MM.1S (cell line): ENCODE measurements around the gene FHL5.
A peak's percentile ranks its signal among the peaks of the same experiment; 100 is the strongest.
"Not testable (repeated sequence)": the region's sequence is repeated elsewhere in the genome, so short reads cannot be mapped to it uniquely, and the experiment has no call there.

Experiments
- DNase-seq: peaks from one replicate; pipeline ENCODE4 v3.0.0-alpha.2; 2015
- H2AFZ ChIP-seq: fragments of 300-600 bp; sonication (generic); 2 replicates; pipeline ENCODE4 v1.6.0; 2016; ENCODE audit warnings: antibody characterized with exemption, low read length
- H3F3A ChIP-seq: fragments of 300-600 bp; sonication (generic); 2 replicates; pipeline ENCODE4 v1.6.1; 2016; ENCODE audit warnings: mild to moderate bottlenecking, antibody characterized with exemption, low read length, moderate library complexity, mixed read lengths; ENCODE audit not compliant: insufficient read depth
- H3K27ac ChIP-seq: fragments of 300-600 bp; sonication (generic); 2 replicates; pipeline ENCODE4 v1.5.1; 2016; ENCODE audit warnings: mild to moderate bottlenecking, low read length
- H3K27me3 ChIP-seq: fragments of 300-600 bp; sonication (generic); replicated peaks from 2 replicates; pipeline ENCODE4 v1.6.0; 2016; ENCODE audit warnings: low read length; ENCODE audit not compliant: insufficient read depth
- H3K36me3 ChIP-seq: fragments of 300-600 bp; sonication (generic); replicated peaks from 2 replicates; pipeline ENCODE4 v1.6.1; 2016; ENCODE audit warnings: mild to moderate bottlenecking, low read length, mixed read lengths; ENCODE audit not compliant: insufficient read depth
- H3K4me1 ChIP-seq: fragments of 300-600 bp; sonication (generic); 2 replicates; pipeline ENCODE4 v1.6.1; 2016; ENCODE audit warnings: low read length, mixed read lengths
- H3K4me2 ChIP-seq: fragments of 300-600 bp; sonication (generic); 2 replicates; pipeline ENCODE4 v1.6.0; 2016; ENCODE audit warnings: low read depth, low read length
- H3K4me3 ChIP-seq: fragments of 300-600 bp; sonication (generic); 2 replicates; pipeline ENCODE4 v1.5.1; 2016; ENCODE audit warnings: low read length, mixed read lengths
- H3K79me2 ChIP-seq: fragments of 300-600 bp; sonication (generic); 2 replicates; pipeline ENCODE4 v1.6.1; 2016; ENCODE audit warnings: mixed run types, low read length, mixed read lengths
- H3K9ac ChIP-seq: fragments of 300-600 bp; sonication (generic); 2 replicates; pipeline ENCODE4 v1.6.1; 2016; ENCODE audit warnings: low read length, mixed read lengths
- H3K9me2 ChIP-seq: fragments of 300-600 bp; sonication (generic); replicated peaks from 2 replicates; pipeline ENCODE4 v1.6.1; 2016; ENCODE audit warnings: mild to moderate bottlenecking, low read length, mixed read lengths; ENCODE audit not compliant: insufficient read depth
- H3K9me3 ChIP-seq: fragments of 300-600 bp; sonication (generic); replicated peaks from 2 replicates; pipeline ENCODE4 v1.6.1; 2016; ENCODE audit warnings: mild to moderate bottlenecking, low read length, mixed read lengths; ENCODE audit not compliant: insufficient read depth
- H4K20me1 ChIP-seq: fragments of 300-600 bp; sonication (generic); 2 replicates; pipeline ENCODE4 v1.6.1; 2016; ENCODE audit warnings: mild to moderate bottlenecking, low read length, moderate library complexity, mixed read lengths; ENCODE audit not compliant: insufficient read depth
- CTCF ChIP-seq: fragments of 300-600 bp; sonication (generic); IDR thresholded peaks from 2 replicates; pipeline ENCODE4 v1.5.1; 2016; ENCODE audit warnings: antibody characterized with exemption, low read length, mixed read lengths
- EZH2 ChIP-seq: fragments of 300-600 bp; sonication (generic); optimal IDR thresholded peaks from 2 replicates; pipeline ENCODE3; 2017; ENCODE audit warnings: low read depth, mild to moderate bottlenecking, antibody characterized with exemption, low read length, mixed read lengths
- EZH2phosphoT487 ChIP-seq: fragments of 300-600 bp; sonication (generic); IDR thresholded peaks from 2 replicates; pipeline ENCODE4 v1.6.1; 2018; ENCODE audit warnings: antibody characterized with exemption, low read length

The FHL5 gene

GRCh38 chr6:96626759-96627364 lies 63.9 kb downstream of the FHL5 start:
- H3K9me2 ChIP-seq = no peaks in the 10 kb centered on the region
- H3K36me3 ChIP-seq = no peaks in the 10 kb centered on the region

GRCh38 chr6:96631248-96631647 lies 68.3 kb downstream of the FHL5 start:
- no peaks in the 10 kb centered on the region for H3K9me2 ChIP-seq
- no peak overlapping the region for H3K4me3 ChIP-seq
- no peak for DNase-seq
- H3K27me3 ChIP-seq = no peaks in the 10 kb centered on the region
- TF ChIP-seq EZH2phosphoT487 (no peak), CTCF (no peak), EZH2 (no peak)
- no peaks in the 10 kb centered on the region for H3F3A ChIP-seq
- peaks cover 4% of the 10 kb centered on the region; the same call in 1 of the 2 replicates for H3K4me1 ChIP-seq
- H3K4me2 ChIP-seq = no peak overlapping the region
- H3K79me2 ChIP-seq = no peaks in the 10 kb centered on the region
- no peaks in the 10 kb centered on the region for H3K9me3 ChIP-seq
- no peak overlapping the region for H3K9ac ChIP-seq
- H2AFZ ChIP-seq = no peak overlapping the region
- H3K27ac ChIP-seq = no peak overlapping the region
- no peaks in the 10 kb centered on the region for H4K20me1 ChIP-seq
- H3K36me3 ChIP-seq = no peaks in the 10 kb centered on the region

More at GRCh38 chr6:96626759-96627364, 63.9 kb downstream of the FHL5 start:
- H3K79me2 ChIP-seq = no peaks in the 10 kb centered on the region
- H3K4me1 ChIP-seq = peaks cover 18% of the 10 kb centered on the region
- no peak overlapping the region for H3K9ac ChIP-seq
- no peak overlapping the region for H3K4me3 ChIP-seq
- H3F3A ChIP-seq = no peaks in the 10 kb centered on the region
- H2AFZ ChIP-seq = no peak overlapping the region
- no peaks in the 10 kb centered on the region for H4K20me1 ChIP-seq
- no peaks in the 10 kb centered on the region for H3K27me3 ChIP-seq
- H3K9me3 ChIP-seq = no peaks in the 10 kb centered on the region
- peak; percentile 74 for DNase-seq
- no peak overlapping the region for H3K27ac ChIP-seq
- no peak for TF ChIP-seq EZH2
- no peak for TF ChIP-seq EZH2phosphoT487
- peak; percentile 50 for TF ChIP-seq CTCF
- H3K4me2 ChIP-seq = peak overlapping the region; percentile 30; the same call in 1 of the 2 replicates

GRCh38 chr6:96637979-96638378 lies 75.1 kb downstream of the FHL5 start:
- not testable (repeated sequence) for H3K4me3 ChIP-seq, H3K4me1 ChIP-seq, H3K9me3 ChIP-seq, H3K27me3 ChIP-seq, H4K20me1 ChIP-seq, H3F3A ChIP-seq, H3K27ac ChIP-seq, H3K9me2 ChIP-seq, H3K9ac ChIP-seq, H3K36me3 ChIP-seq, H3K4me2 ChIP-seq, H2AFZ ChIP-seq, DNase-seq, H3K79me2 ChIP-seq

GRCh38 chr6:96645106-96645505 lies 82.2 kb downstream of the FHL5 start:
- no peaks in the 10 kb centered on the region for H3F3A ChIP-seq
- no peak for TF ChIP-seq CTCF
- no peak for TF ChIP-seq EZH2phosphoT487
- no peak for TF ChIP-seq EZH2
- H3K27me3 ChIP-seq = no peaks in the 10 kb centered on the region
- peaks cover 9% of the 10 kb centered on the region; the same call in 1 of the 2 replicates for H3K4me1 ChIP-seq
- H2AFZ ChIP-seq = no peak overlapping the region
- no peak overlapping the region for H3K27ac ChIP-seq
- no peak for DNase-seq
- no peaks in the 10 kb centered on the region for H3K36me3 ChIP-seq
- H3K79me2 ChIP-seq = no peaks in the 10 kb centered on the region
- no peak overlapping the region for H3K9ac ChIP-seq
- no peak overlapping the region for H3K4me2 ChIP-seq
- H3K4me3 ChIP-seq = no peak overlapping the region
- H4K20me1 ChIP-seq = no peaks in the 10 kb centered on the region
- 0 out of 2 replicates have a peak, but pooled peaks cover 2% of the 10 kb centered on the region for H3K9me3 ChIP-seq
- no peaks in the 10 kb centered on the region for H3K9me2 ChIP-seq
